GM06990 (cell line): ENCODE data around the gene RUVBL1.

Source experiments
- DNase-seq: peaks from one replicate; pipeline ENCODE4 v3.0.0-alpha.2; 2011; ENCODE audit not compliant: insufficient read length; ENCODE audit errors: extremely low read depth
- H3K27me3 ChIP-seq: replicated peaks from 2 replicates; pipeline ENCODE4 v1.6.0; 2011; ENCODE audit warnings: low read length; ENCODE audit not compliant: control insufficient read depth, insufficient read depth
- H3K36me3 ChIP-seq: 2 replicates; pipeline ENCODE4 v1.5.1; 2011; ENCODE audit warnings: low read length; ENCODE audit not compliant: control insufficient read depth, insufficient read depth
- H3K4me3 ChIP-seq: replicated peaks from 2 replicates; pipeline ENCODE4 v1.5.1; 2011; ENCODE audit warnings: low read depth, mild to moderate bottlenecking, control low read depth, low read length
- CTCF ChIP-seq: IDR thresholded peaks from 2 replicates; pipeline ENCODE4 v1.5.1; 2011; ENCODE audit warnings: low read length, control low read depth, mild to moderate bottlenecking, inconsistent platforms; ENCODE audit not compliant: insufficient read depth, poor library complexity, severe bottlenecking

Gene RUVBL1

GRCh38 chr3:128123538-128124368 is at the start of gene RUVBL1:
RUVBL1 (minus strand) TSS chr3:128123812; CDS start chr3:128123724, 88 bp downstream.
- no peaks in the 10 kb centered on the region for H3K27me3 ChIP-seq
- no peak for TF ChIP-seq CTCF
- DNase-seq: peak; percentile 96

GRCh38 chr3:128173200-128173599 is 49.6 kb upstream of the RUVBL1 start:
- H3K27me3 ChIP-seq: no peaks in the 10 kb centered on the region
- no peaks in the 10 kb centered on the region for H3K36me3 ChIP-seq
- no peak for DNase-seq
- no peak for TF ChIP-seq CTCF
- H3K4me3 ChIP-seq: no peak overlapping the region

More at GRCh38 chr3:128123538-128124368, at the start of gene RUVBL1:
- Histone ChIP-seq H3K36me3 (no peaks in the 10 kb centered on the region), H3K4me3 (peak within 1 kb of the TSS; percentile 98)

- H3K27me3 ChIP-seq: no peaks in the 10 kb centered on the region
- no peak for DNase-seq
- TF ChIP-seq CTCF: no peak
- H3K4me3 ChIP-seq: no peak overlapping the region
- H3K36me3 ChIP-seq: no peaks in the 10 kb centered on the region; the same call in 1 of the 2 replicates
These were observed 47.4 kb upstream of the RUVBL1 start for GRCh38 chr3:128170866-128171516.

GRCh38 chr3:128168836-128169235 is 45.2 kb upstream of the RUVBL1 start:
- Histone ChIP-seq H3K36me3 (no peaks in the 10 kb centered on the region; the same call in 1 of the 2 replicates), H3K4me3 (no peak overlapping the region), H3K27me3 (no peaks in the 10 kb centered on the region)
- no peak for TF ChIP-seq CTCF
- DNase-seq: no peak

- DNase-seq: no peak
- H3K27me3 ChIP-seq: no peaks in the 10 kb centered on the region
- no peak overlapping the region for H3K4me3 ChIP-seq
- TF ChIP-seq CTCF: no peak
- no peaks in the 10 kb centered on the region; the same call in none of the 2 replicates for H3K36me3 ChIP-seq
These were observed 44.5 kb upstream of the RUVBL1 start for GRCh38 chr3:128167973-128168674.
